Body of pancreas (tissue), 4 donors: ENCODE data around the gene TPPP. TPM values are rescaled to one million over a fixed set of nuclear protein-coding genes. Genes with fewer than 3 reads are reported as not detected.
A peak's percentile ranks its signal among the peaks of the same experiment; 100 is the strongest.

ENCODE experiments used
- ATAC-seq: fragments of 150-250 bp; one replicate; pipeline ENCODE4 v1.9.1; 2016
- DNase-seq, 4 donors: peaks; one replicate each; pipeline ENCODE4 v3.0.0-alpha.2; 2019
- H3K27ac ChIP-seq, 4 donors: fragments of 200-600 bp; sonication (generic); 1 replicate in 3 of 4; 2 replicates in 1 of 4; pipeline versions ENCODE4 v1.5.1 to v1.6.1; 2016 to 2019; ENCODE audit warnings: mild to moderate bottlenecking in 1 of 4, mixed read lengths in 1 of 4, moderate library complexity in 1 of 4
- H3K27me3 ChIP-seq, 2 donors: fragments of 200-600 bp; sonication (generic); one replicate each; pipeline ENCODE4 v1.6.0; 2016; ENCODE audit warnings: mild to moderate bottlenecking in 1 of 2
- H3K36me3 ChIP-seq, 2 donors: fragments of 200-600 bp; sonication (generic); replicated peaks in 1 of 2; 2 replicates each; pipeline ENCODE4 v1.5.1; 2016; ENCODE audit warnings: low read depth in 2 of 2; ENCODE audit not compliant: insufficient read depth in 1 of 2
- H3K4me1 ChIP-seq: fragments of 200-600 bp; sonication (generic); one replicate; pipeline ENCODE4 v1.6.0; 2016
- H3K4me3 ChIP-seq, 2 donors: fragments of 200-600 bp; sonication (generic); 1 replicate in 1 of 2; 2 replicates in 1 of 2; pipeline ENCODE4 v1.5.1; 2016 to 2019
- H3K9me3 ChIP-seq, 3 donors: fragments of 200-600 bp; sonication (generic); 1 replicate in 2 of 3; 2 replicates in 1 of 3; pipeline ENCODE4 v1.5.1; 2016
- CTCF ChIP-seq, 7 experiments: fragments of 450-650 bp in 4 of 7; fragments of 200-600 bp in 3 of 7; sonication (generic) in 3 of 7; IDR thresholded peaks; one replicate each; pipeline ENCODE4 v1.5.1; 2016 to 2019; ENCODE audit warnings: antibody characterized with exemption in 7 of 7
- POLR2A ChIP-seq, 3 donors: fragments of 450-650 bp; IDR thresholded peaks; one replicate each; pipeline ENCODE4 v1.6.1; 2016; ENCODE audit warnings: antibody characterized with exemption in 3 of 3, mild to moderate bottlenecking in 2 of 3
- WGBS, 2 donors: methylation state at CpG; one replicate each; pipeline ENCODE4 v1.1.5; 2017; 5-methylcytosine and 5-hydroxymethylcytosine counted together
- intact Hi-C: fragments of 100-400 bp; cut with DNase I; formaldehyde crosslinking; loops from one replicate; pipeline ENCODE4 v1.15.1; 2023
- total RNA-seq, 2 donors: library from RNA; depleted of rRNA; stranded (reverse); fragments of >200 nt; gene quantifications; one replicate each; pipeline ENCODE4 v1.1.0, GENCODE V29; 2016

TPPP gene
- total RNA-seq, 2 donors from 2014 or later: 2.6 to 5.2 TPM

- Histone ChIP-seq H3K9me3 (no peaks in the 10 kb centered on the region), H3K27ac (no peak overlapping the region), H3K36me3 (peaks cover 0 to 10% of the 10 kb centered on the region in 2 donors), H3K4me3 (no peak overlapping the region), H3K27me3 (no peaks in the 10 kb centered on the region), H3K4me1 (no peaks in the 10 kb centered on the region)
- TF ChIP-seq POLR2A (IDR thresholded peaks at IDR 0.05) (no peak), CTCF (IDR thresholded peaks at IDR 0.05) (no peak)
- ATAC-seq: no peak
- 91 to 94% methylated on average over 5 of the region's 5 CpGs for WGBS, 2 donors
- intact Hi-C loops: no loop called here
- peak in 1 of 4 donors; percentile 1 for DNase-seq
Observed at GRCh38 chr5:618450-618849, 74.7 kb downstream of the TPPP start.

GRCh38 chr5:617896-618295, 75.3 kb downstream of the TPPP start:
- H3K9me3 ChIP-seq: no peaks in the 10 kb centered on the region
- 92 to 93% methylated on average over 12 of the region's 12 CpGs for WGBS, 2 donors

GRCh38 chr5:616484-617039, 76.6 kb downstream of the TPPP start:
- Histone ChIP-seq H3K36me3 (peaks cover 0 to 10% of the 10 kb centered on the region in 2 donors), H3K9me3 (no peaks in the 10 kb centered on the region), H3K27ac (no peak overlapping the region), H3K4me1 (peaks cover 8% of the 10 kb centered on the region), H3K27me3 (no peaks in the 10 kb centered on the region), H3K4me3 (no peak overlapping the region)
- TF ChIP-seq CTCF (IDR thresholded peaks at IDR 0.05) (peak in 1 of 7 experiments; percentile 22), POLR2A (IDR thresholded peaks at IDR 0.05) (no peak)
- 73 to 87% methylated on average over 7 to 13 of the region's 13 CpGs for WGBS, 2 donors
- peak in 3 of 4 donors; percentile 4 to 21 (median 10) for DNase-seq
- ATAC-seq: no peak
- intact Hi-C loops: no loop called here

More at GRCh38 chr5:617896-618295, 75.3 kb downstream of the TPPP start:
- DNase-seq (no peak), ATAC-seq (no peak)
- TF ChIP-seq CTCF (IDR thresholded peaks at IDR 0.05): no peak
- no peaks in the 10 kb centered on the region for H3K27me3 ChIP-seq
- peaks cover 4% of the 10 kb centered on the region for H3K4me1 ChIP-seq
- H3K36me3 ChIP-seq: peaks cover 0 to 10% of the 10 kb centered on the region in 2 donors
- intact Hi-C loops: no loop called here
- H3K4me3 ChIP-seq: no peak overlapping the region
- no peak overlapping the region for H3K27ac ChIP-seq

GRCh38 chr5:612498-613424, 80.4 kb downstream of the TPPP start:
- ATAC-seq (peak; percentile 21), DNase-seq (peak in 3 of 4 donors; percentile 16 to 36 (median 35))
- H3K9me3 ChIP-seq: no peaks in the 10 kb centered on the region
- H3K4me1 ChIP-seq: peaks cover 14% of the 10 kb centered on the region
- no peaks in the 10 kb centered on the region for H3K36me3 ChIP-seq
- WGBS, 2 donors: 12 to 50% methylated on average over 8 to 47 of the region's 49 CpGs
- peak overlapping the region in 2 of 4 donors; percentile 47 to 65 for H3K27ac ChIP-seq
- H3K27me3 ChIP-seq: no peaks in the 10 kb centered on the region
- intact Hi-C loops: no loop called here
- H3K4me3 ChIP-seq: peak overlapping the region; percentile 58 to 76
- no peak for TF ChIP-seq CTCF (IDR thresholded peaks at IDR 0.05)
- TF ChIP-seq POLR2A (IDR thresholded peaks at IDR 0.05): no peak
